GM18498 (cell line): Measurements from ENCODE around the gene ARHGAP8.

Source experiments
- ATAC-seq: cut with Tn5 transposase; IDR thresholded peaks from one replicate; pipeline ENCODE4 v1.9.1; 2021; ENCODE audit warnings: mild to moderate bottlenecking, moderate library complexity; ENCODE audit not compliant: unreplicated experiment

Gene ARHGAP8

GRCh38 chr22:44724416-44724815, 28.0 kb upstream of the ARHGAP8 start:
- no peak for ATAC-seq

- no peak for ATAC-seq
These were observed 27.5 kb upstream of the ARHGAP8 start for GRCh38 chr22:44724859-44725258.

DNA sequence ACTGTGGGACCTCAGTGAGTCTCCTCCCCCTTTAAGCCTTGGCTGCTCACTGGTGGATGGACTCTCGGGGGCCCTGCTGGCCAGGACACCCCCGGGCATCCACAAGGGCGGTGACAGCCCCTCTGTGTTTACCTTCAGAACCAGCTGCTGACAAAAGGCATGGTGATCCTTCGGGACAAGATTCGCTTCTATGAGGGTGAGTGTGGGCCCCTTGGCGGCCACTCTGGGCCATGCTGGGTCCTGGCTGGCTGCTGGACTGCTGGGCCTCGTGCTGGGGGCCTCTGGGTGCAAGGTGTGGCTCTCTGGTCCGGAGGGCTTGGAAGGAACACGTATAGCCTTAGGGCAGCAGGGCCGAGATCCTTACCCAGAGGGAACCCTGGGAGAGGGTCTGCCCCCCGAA, 25.9 kb upstream of the ARHGAP8 start:
- no peak for ATAC-seq

- no peak for ATAC-seq
These were observed 25.2 kb upstream of the ARHGAP8 start for GRCh38 chr22:44727148-44727547.

DNA sequence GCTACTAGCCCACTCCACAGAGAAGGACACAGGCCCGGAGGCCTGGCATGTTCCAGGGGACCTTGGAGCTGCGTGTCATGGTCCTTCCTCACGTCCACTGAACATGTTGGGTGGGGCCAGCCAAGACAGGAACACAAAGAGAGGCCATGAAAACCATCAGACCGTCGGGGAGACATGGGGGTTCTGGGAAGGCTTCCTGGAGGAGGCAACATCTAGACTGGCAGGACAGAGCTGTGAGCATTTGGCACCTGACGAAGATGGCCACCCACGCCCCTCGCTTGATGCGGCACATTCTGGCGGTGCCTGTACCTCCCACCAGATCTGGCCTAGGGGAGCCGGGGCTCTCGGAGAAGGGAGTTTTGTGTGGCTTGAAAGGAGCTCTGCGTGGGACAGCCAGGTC, 24.7 kb upstream of the ARHGAP8 start:
- no peak for ATAC-seq

GRCh38 chr22:44728761-44729324, 23.5 kb upstream of the ARHGAP8 start:
- ATAC-seq: no peak

- no peak for ATAC-seq
These were observed 22.9 kb upstream of the ARHGAP8 start for GRCh38 chr22:44729391-44730021.

GRCh38 chr22:44730022-44730393, 22.4 kb upstream of the ARHGAP8 start:
- no peak for ATAC-seq

DNA sequence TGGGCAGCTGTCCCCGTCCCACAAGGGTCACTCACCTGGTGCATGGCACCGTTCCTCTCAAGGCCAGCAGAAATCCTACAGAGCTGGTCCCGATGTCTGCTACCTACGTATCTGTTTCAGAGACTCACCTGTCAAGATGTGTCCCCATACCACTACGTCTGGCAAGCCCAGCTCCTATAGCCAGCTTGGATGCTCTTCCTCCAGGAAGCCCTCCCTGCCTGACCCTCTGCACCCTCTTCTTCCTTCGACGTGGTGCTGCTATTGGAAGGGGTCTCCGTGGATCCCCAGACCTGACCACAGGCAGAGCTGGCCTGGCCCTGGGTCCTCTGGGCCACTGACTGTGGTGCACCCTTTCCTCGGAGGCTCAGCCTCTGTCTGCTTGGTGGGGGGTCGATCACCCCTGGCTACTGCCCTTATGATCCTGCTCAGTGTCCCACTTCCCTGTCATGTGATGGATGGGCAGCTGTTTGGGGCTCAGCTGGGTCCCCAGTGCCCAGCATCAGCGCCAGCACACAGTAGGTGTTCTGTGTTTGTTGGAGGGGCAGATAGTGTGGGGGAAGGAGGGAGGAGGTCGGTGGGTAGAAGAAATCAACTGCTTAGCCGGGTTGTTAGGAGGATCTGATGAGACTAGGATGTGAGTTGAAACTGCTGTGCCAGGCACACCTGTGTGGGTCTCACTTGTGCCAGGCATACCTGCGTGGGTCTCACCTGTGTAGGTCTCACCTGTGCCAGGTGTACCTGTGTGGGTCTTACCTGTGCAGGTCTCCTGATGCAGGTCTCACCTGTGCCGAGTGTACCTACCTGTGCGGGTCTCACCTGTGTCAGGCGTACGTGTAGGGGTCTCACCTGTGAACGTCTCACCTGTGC, 21.7 kb upstream of the ARHGAP8 start:
- ATAC-seq: no peak

- no peak for ATAC-seq
These were observed 20.9 kb upstream of the ARHGAP8 start for GRCh38 chr22:44731357-44731970.

GRCh38 chr22:44732017-44732561, 20.3 kb upstream of the ARHGAP8 start:
- ATAC-seq: no peak

GRCh38 chr22:44732661-44733060, 19.7 kb upstream of the ARHGAP8 start:
- ATAC-seq: no peak

DNA sequence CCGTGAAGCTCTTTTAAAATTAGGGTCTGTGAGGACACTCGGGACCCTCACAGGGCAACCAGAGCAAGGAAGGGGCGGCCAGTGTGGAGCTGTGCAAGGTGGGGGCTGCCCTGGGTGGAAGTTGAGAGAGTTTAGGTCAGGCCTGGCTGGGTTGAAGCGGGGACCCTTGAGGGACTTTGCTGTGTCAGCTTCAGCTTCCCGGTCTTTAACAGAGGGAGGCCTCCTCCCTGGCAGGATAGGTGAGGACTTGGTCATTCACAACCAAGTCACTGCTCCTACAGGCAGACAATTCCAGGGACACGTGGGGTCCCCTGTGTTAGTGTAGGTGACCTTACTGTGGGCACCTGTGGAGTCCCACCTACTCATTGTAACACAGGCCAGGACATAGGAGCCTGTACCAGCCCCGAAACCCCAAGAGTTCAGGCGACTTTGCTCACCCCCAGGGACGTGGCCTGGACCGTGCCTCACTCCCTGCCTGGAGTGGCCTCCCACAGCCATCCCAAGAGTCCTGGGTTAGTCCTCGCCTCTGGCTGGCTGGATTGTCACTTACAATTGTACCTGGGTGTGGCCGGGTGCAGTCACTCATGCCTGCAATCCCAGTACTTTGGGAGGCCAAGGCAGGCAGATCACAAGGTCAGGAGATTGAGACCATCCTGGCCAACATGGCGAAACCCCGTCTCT, 18.8 kb upstream of the ARHGAP8 start:
- ATAC-seq: no peak

DNA sequence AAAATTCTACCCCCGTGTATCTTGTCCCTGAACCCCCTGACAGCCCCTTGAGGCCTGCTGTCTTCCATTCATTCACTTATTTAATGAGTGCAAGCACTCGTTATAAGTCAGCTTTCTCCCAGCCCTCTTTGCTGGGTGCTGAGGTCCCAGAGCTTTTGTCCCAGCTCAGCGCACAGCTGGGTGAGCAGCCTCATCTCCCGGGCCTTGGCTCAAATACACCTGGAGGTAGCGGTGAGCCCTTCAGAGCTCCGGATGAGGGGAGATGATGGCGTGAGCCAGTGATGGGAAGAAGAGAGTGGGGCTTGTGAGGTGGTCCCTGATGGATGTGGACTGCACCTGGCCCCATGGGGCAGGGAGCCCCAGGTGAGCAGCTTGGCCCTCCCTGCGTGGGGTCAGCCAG, 18.1 kb upstream of the ARHGAP8 start:
- no peak for ATAC-seq

DNA sequence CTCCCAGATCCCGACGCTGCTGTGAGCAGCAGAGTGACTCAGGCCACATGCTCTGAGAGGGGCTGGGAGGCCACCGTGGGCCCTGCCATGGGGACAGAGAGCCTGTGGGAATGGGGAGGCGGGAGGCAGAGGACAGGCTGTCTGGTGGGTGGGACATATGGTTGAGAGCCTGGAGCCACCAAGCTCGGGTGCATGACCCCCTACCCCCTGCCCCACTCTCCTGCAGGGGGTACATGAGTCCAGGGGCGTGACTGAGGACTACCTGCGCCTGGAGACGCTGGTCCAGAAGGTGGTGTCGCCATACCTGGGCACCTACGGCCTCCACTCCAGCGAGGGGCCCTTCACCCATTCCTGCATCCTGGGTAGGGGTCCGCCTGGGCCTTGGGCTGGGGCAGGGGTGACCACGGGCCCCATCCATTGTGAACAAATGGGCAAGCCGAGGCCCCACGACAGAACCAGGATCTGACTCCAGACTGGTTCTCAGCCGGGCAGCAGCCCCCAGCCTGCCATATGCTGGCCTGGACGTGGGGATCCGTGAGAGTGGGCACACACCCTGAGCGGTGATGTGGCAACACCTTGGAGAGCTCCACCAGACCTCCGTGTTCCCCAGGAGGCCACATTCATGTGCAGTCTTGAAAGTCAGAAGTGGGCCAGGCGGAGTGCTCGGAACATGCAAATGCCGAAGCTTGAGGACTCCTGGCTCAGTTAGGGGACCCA, 17.4 kb upstream of the ARHGAP8 start:
- ATAC-seq: no peak

DNA sequence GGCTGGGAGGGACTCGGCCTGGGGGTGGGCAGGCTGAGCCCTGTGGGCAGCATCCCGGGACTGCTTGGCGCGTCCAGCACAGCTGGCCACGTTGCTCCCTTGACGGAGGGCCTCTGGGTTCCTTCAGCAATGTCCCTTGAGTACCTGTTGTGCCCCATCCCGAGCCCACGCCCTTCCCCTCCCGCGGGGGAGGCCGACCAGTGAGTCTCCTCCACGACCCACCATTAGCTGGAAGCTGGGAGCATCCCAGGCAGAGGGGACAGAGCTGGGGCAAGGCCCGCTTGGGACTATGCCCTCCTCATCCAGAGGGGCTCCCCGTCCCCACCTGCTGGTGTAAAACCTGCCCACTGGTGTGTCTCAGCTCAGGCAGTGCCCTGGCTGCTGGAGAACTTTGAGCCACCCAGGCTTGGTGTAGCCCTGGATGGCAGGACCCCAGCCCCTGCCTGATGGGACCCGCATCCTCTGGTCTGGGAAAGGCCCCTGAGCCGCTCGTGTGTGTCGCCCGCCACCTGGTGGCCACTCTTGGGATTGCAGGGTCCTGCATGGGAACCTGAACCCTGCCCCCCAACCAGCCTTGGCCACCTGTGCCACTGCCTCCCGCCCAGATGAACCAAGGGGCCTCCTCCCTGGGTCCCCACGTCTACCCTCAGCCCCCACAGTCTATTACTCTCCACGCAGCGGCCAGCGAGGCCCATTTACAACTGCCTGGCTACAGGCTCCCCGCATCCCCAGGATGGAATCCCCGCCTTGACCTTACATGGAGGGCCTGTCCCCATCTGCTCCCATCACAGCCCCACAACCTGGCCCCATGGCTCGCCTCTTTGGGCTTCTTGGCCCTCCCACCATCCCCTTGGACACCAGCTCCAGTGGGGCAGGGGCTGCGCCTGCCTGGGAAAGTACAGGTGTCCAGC, 16.6 kb upstream of the ARHGAP8 start:
- no peak for ATAC-seq

DNA sequence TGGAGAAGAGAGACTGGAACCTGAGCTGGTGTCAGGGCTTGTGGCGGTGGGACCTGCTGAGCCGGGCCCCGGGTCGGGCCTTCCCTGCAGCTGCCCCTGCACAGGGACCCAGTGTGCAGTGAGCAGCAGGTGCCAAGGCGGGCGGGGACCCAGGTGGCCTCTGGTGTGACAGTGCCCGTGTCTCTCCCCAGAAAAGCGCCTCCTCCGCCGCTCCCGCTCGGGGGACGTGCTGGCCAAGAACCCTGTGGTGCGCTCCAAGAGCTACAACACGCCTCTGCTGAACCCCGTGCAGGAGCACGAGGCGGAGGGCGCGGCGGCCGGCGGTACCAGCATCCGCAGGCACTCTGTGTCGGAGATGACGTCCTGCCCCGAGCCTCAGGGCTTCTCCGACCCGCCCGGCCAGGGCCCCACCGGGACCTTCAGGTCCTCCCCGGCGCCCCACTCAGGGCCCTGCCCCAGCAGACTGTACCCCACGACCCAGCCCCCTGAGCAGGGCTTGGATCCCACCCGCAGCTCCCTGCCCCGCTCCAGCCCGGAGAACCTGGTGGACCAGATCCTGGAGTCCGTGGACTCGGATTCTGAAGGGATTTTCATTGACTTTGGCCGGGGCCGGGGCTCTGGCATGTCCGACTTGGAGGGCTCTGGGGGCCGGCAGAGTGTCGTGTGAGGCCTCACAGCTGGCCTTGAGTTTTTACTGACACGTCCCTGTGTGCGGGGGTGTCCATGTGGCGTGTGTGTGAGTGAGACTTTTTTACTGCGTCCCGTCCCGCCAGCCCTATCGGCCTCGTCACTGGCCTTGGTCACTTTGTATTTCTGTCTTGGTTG, 15.6 kb upstream of the ARHGAP8 start:
- ATAC-seq: no peak
